ENCODE measurements around the gene CTNNA1. TPM values are rescaled to one million over a fixed set of nuclear protein-coding genes. Genes with fewer than 3 reads are reported as not detected.

CTNNA1 gene
- total RNA-seq, 2 donors from 2014 or later = 247 to 288 TPM

DNA sequence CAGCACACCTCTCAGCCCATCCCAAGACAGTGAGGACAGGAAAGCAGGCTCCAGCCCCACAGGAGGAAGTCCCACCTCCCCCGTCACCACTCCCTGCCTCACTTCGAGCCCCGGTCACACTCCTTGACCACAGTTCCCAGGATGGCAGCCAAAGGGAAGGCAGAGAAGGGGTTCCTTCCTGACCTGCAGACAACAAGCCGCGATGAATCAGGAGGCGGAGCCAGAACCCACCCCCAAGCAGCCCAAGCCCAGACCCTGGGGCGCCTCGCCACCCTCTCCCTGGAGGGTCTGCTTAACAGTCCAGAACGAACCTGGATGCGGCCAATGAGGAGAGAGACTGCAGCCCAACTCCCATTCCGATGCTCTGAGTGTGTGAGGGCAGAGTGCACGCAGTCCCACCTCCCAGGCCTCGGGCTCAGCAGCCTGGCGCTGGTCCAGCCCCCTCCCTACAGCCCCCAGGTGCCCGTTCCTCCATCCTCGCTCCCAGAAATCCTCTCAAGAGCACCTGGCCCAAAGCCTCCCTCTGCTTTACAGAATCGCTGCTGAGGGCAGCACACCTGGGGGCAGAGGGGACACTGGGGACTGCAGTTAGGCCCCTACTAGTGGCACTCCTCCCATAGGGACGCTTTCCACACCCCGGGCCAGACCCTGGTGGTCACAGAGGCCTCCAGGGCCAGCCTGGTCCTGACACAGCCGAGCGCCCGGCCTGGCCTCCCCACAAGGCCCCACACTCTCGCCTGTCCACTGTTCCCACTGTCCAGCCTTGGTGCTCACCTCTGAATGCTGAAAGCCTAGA is 191.5 kb downstream of the CTNNA1 start:
- Histone ChIP-seq H3K4me1 (peaks cover 0 to 27% of the 10 kb centered on the region in 2 donors), H3K4me3 (no peak overlapping the region), H3K36me3 (peaks cover 7% of the 10 kb centered on the region), H3K27me3 (no peaks in the 10 kb centered on the region), H3K27ac (no peak overlapping the region), H3K9me3 (no peaks in the 10 kb centered on the region)
- TF ChIP-seq CTCF (IDR thresholded peaks at IDR 0.05) = no peak
- no peak for DNase-seq (ENCODE audit: low spot score)

- no peak for TF ChIP-seq CTCF (IDR thresholded peaks at IDR 0.05)
- Histone ChIP-seq H3K27ac (no peak overlapping the region), H3K4me1 (peaks cover 0 to 36% of the 10 kb centered on the region in 2 donors), H3K9me3 (no peaks in the 10 kb centered on the region), H3K4me3 (no peak overlapping the region), H3K27me3 (no peaks in the 10 kb centered on the region), H3K36me3 (peaks cover 7% of the 10 kb centered on the region)
- no peak for DNase-seq (ENCODE audit: low spot score)
Measured at GRCh38 chr5:138945421-138946240, 192.4 kb downstream of the CTNNA1 start.

GRCh38 chr5:138946241-138946623 is 193.0 kb downstream of the CTNNA1 start:
- H3K27me3 ChIP-seq = no peaks in the 10 kb centered on the region
- no peak overlapping the region for H3K4me3 ChIP-seq
- peaks cover 7% of the 10 kb centered on the region for H3K36me3 ChIP-seq
- no peaks in the 10 kb centered on the region for H3K9me3 ChIP-seq
- no peak for DNase-seq (ENCODE audit: low spot score)
- peaks cover 0 to 42% of the 10 kb centered on the region in 2 donors for H3K4me1 ChIP-seq
- no peak overlapping the region for H3K27ac ChIP-seq
- no peak for TF ChIP-seq CTCF (IDR thresholded peaks at IDR 0.05)

- Histone ChIP-seq H3K4me1 (peaks cover 0 to 50% of the 10 kb centered on the region in 2 donors), H3K27ac (no peak overlapping the region), H3K4me3 (no peak overlapping the region), H3K36me3 (peaks cover 7% of the 10 kb centered on the region), H3K9me3 (no peaks in the 10 kb centered on the region), H3K27me3 (no peaks in the 10 kb centered on the region)
- DNase-seq (ENCODE audit: low spot score) = no peak
- TF ChIP-seq CTCF (IDR thresholded peaks at IDR 0.05) = no peak
Measured at GRCh38 chr5:138946831-138947560, 193.8 kb downstream of the CTNNA1 start.

DNA sequence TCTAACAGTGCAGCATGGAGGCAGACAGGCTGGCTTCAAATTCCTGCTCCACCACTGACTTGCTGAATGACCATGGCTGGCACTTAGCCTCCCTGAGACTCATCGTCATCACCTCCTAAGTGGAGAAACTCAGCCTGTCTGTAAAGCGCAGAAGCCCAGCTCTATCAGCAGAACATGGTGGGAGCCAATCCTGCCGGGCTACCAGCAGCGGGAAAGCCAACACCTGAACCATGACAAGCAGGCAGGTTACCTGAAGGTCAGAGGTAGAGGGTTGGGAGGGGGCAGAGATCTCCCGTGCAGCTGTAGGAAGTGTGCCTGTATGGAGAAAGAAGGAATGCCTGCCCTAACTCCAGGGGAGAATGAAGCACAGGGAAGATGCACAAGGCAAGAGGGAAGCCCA is 194.6 kb downstream of the CTNNA1 start:
- Histone ChIP-seq H3K4me3 (no peak overlapping the region), H3K36me3 (peaks cover 7% of the 10 kb centered on the region), H3K4me1 (peaks cover 0 to 58% of the 10 kb centered on the region in 2 donors), H3K9me3 (no peaks in the 10 kb centered on the region), H3K27me3 (no peaks in the 10 kb centered on the region), H3K27ac (no peak overlapping the region)
- no peak for DNase-seq (ENCODE audit: low spot score)
- TF ChIP-seq CTCF (IDR thresholded peaks at IDR 0.05) = no peak
